ENCODE measurements around the gene BAG3.

GRCh38 chr10:119686465-119687191 lies 35.4 kb downstream of the BAG3 start:
- TF ChIP-seq CTCF (IDR thresholded peaks at IDR 0.05) (peak; percentile 89 to 94 (median 92)), POLR2A (IDR thresholded peaks at IDR 0.05) (no peak)

Measured in tibial nerve (tissue), 3 donors.